Motor neuron (in vitro differentiated cells): ENCODE results near the gene PIK3R6. TPM values are rescaled to one million over a fixed set of nuclear protein-coding genes. Genes with fewer than 3 reads are reported as not detected.

Source experiments
- ATAC-seq, 8 experiments: fragments of 200-7000 bp; cut with Tn5 transposase; replicated peaks in 6 of 8; 2 replicates each; pipeline ENCODE4 v1.8.0; 2021; ENCODE audit warnings: mild to moderate bottlenecking in 8 of 8, moderate library complexity in 8 of 8
- H3K27ac ChIP-seq, 2 donors: fragments of 250-450 bp; sonication (Bioruptor Pico); 2 replicates each; pipeline ENCODE4 v1.9.0; 2021; ENCODE audit warnings: antibody characterized with exemption in 2 of 2, mild to moderate bottlenecking in 2 of 2, moderate library complexity in 1 of 2
- H3K4me1 ChIP-seq, 2 donors: fragments of 250-450 bp; sonication (Bioruptor Pico); replicated peaks in 1 of 2; 2 replicates each; pipeline ENCODE4 v1.6.1; 2021; ENCODE audit warnings: antibody characterized with exemption in 2 of 2, mild to moderate bottlenecking in 2 of 2, moderate library complexity in 1 of 2
- H3K4me3 ChIP-seq, 5 donors: fragments of 250-450 bp; sonication (Bioruptor Pico); 2 replicates each; pipeline ENCODE4 v1.9.0; 2021; ENCODE audit warnings: antibody characterized with exemption in 5 of 5, mild to moderate bottlenecking in 5 of 5, moderate library complexity in 4 of 5
- WGBS, 10 experiments: fragments of 450-650 bp; shearing (Covaris generic); methylation state at CpG; one replicate each; pipeline ENCODE4 v1.0.0; 2022; 5-methylcytosine and 5-hydroxymethylcytosine counted together
- in situ Hi-C, 9 experiments: fragments of 400-800 bp; cut with MboI; loops; one replicate each; pipeline ENCODE4 v1.15.0; 2021; ENCODE audit warnings: low sequenced_read_pairs in 9 of 9, low pct_unique_long_range_greater_than_20kb in 2 of 9; ENCODE audit not compliant: unreplicated experiment in 9 of 9
- total RNA-seq, 8 experiments: library from RNA; unstranded; fragments of 300-600 nt; gene quantifications; 2 replicates each; pipeline versions ENCODE4 v1.2.3 to v1.2.4, GENCODE V29; 2022

The PIK3R6 gene
- total RNA-seq, 8 experiments from 2014 or later = 0.04 to 0.19 (median 0.14) TPM; not detected in 5

GRCh38 chr17:8855477-8856204 lies 11.8 kb downstream of the PIK3R6 start:
- WGBS, 10 experiments = 10 to 91% (median 74%) methylated on average over 4 to 14 of the region's 17 CpGs
- Histone ChIP-seq H3K4me1 (peaks cover 9 to 14% of the 10 kb centered on the region in 2 donors), H3K27ac (no peak overlapping the region), H3K4me3 (no peak overlapping the region)
- no peak for ATAC-seq
- in situ Hi-C loops = no loop called here

DNA sequence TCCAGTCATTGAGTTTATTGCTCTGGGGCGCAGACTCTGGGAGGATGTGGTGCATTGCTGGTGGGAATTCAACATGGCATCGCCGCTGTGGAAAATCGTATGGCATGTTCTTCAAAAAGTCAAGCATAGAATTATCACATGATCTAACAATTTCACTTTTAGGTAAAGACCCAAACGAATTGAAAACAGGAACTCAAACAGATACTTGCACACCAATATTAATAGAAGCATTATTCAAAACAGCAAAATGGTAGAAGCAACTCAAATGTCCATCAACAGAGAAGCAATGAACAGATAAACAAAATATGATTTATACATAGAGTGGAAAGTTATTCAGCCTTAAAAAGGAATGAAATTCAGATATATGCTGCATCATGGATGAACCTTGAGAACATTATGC lies 15.9 kb downstream of the PIK3R6 start:
- ATAC-seq = no peak
- Histone ChIP-seq H3K27ac (no peak overlapping the region), H3K4me3 (no peak overlapping the region), H3K4me1 (no peaks in the 10 kb centered on the region)
- WGBS, 10 experiments = 0 to 95% (median 76%) methylated on average over 1 to 5 of the region's 5 CpGs; no CpG with 5 or more reads in 2 of the 10 experiments
- in situ Hi-C loops = no loop called here

DNA sequence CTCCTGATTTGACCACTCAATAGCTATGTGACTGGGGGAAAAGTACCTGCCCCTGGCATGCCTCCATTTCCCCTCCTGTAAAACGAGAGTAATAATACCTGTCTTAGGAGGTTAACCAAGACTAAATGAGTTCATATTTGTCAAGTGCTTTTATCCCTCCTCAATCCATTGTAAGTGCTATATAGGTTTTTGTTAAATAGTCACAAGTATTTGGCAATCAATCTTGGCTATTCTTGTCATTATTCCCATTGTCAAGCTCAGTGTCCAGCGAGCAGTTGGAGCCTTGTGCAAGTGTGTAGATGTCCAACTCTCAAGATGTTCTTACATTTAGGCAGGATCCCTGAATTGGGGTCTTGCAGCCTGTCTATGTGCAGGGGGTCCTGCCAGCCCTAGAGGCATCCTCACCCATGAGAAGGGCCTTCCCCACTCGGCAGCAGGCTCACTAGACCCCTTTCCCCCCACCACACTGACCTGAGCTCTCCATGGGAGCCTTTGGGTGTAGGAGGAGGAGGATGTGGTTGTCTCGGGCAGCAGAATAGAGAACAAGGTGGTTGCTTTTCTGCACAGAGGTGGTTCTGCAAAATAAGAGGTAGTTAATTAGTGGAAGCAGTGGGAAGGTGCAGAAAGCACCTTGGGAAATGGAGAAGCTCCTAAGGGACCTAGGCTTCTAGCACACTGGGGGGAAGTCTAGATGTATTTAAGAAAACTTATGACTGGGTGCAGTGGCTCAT lies 18.0 kb downstream of the PIK3R6 start:
- Histone ChIP-seq H3K4me1 (no peaks in the 10 kb centered on the region), H3K27ac (no peak overlapping the region), H3K4me3 (no peak overlapping the region)
- no peak for ATAC-seq
- in situ Hi-C loops = no loop called here
- WGBS, 10 experiments = 0 to 100% (median 41%) methylated on average over 1 to 3 of the region's 4 CpGs; no CpG with 5 or more reads in 2 of the 10 experiments

DNA sequence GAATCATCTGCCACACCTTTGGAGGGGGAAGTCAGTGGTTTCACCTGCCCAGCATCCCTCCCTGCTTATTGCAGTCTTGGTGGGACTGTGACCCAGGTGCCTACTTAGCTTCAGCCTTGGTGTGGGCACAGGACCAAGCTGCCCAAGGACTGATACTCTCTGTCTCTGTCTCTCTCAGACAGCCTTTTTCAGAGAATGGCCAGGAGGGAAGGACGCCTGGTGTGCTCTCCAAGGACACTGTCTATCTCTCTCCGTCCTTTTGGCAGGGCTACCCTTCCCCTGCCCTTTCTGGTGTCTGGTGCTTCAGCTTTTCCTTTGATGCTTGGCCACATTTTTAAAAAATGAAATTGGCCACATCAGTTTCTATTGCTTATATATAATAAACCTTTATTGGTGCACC lies 19.6 kb downstream of the PIK3R6 start:
- peaks cover 0 to 11% of the 10 kb centered on the region in 2 donors for H3K4me1 ChIP-seq
- in situ Hi-C loops = no loop called here
- ATAC-seq = no peak
- H3K27ac ChIP-seq = no peak overlapping the region
- no peak overlapping the region for H3K4me3 ChIP-seq
- 40 to 100% (median 81%) methylated on average over 1 to 2 of the region's 2 CpGs; no CpG with 5 or more reads in 7 of the 10 experiments for WGBS, 10 experiments

DNA sequence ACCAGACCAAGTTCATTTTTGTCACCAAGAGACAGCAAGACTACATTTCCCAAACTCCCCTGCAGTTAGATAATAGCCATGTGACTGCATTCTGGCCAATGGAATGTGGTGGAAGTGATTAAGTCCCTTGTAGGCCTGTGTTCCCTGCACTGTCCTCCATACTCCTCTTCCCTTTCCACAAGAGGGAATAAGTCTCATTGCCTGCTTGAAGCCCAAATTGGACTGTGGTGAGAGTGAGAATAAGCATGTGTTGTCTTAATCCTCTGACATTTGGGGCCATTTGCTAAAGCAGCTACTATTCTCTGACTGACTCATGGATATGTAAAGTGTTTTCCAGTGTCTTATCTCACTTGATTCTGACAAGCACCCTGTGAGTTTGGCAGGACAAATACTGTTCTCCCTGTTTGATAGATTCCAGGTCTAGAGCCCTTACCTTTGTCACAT lies 20.7 kb downstream of the PIK3R6 start:
- Histone ChIP-seq H3K27ac (no peak overlapping the region), H3K4me3 (no peak overlapping the region), H3K4me1 (peaks cover 0 to 11% of the 10 kb centered on the region in 2 donors)
- ATAC-seq = peak; percentile 81 to 98 (median 92)
- in situ Hi-C loops = no loop called here

DNA sequence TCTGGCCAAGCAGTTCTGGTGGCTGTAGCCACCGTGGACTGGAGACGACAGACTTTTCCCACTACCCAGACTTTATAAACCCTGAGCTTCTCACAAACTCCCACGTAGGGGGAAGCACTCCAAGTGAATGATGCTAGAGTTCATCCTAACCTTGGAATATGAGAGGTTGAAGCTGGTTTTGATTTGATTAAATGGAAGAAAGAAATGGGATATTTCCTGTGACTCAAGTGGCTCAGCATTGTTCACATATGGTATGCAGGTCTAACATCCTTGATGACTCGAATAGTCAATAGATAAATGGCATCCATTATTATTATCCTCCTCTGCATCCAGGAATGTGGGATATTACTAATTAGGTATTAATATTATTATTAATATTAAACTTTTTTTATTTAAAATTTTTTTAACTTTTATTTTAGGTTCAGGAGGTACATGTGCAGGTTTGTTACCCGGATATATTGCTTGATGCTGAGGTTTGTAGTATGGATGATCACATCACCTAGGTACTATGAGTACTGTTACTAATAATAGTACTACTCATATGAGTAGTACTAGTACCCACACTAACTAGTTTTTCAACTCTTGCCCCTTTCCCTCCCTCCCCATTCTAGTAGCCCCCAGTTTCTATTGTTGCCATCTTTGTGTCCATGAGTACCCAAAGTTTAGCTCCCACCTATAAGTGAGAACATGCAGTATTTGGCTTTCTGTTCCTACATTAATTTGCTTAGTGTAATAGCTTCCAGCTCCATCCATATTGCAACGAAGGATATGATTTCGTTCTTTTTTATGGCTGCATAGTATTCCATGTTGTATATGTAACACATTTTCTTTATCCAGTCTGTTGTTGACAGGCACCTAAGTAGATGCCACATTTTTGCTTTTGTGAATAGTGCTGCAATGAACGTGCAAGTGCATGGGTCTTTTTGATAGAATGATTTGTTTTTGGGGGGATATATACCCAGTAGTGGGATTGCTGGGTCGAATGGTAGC lies 22.9 kb downstream of the PIK3R6 start:
- ATAC-seq = no peak
- H3K4me3 ChIP-seq = no peak overlapping the region
- in situ Hi-C loops = no loop called here
- H3K27ac ChIP-seq = no peak overlapping the region
- H3K4me1 ChIP-seq = peaks cover 0 to 11% of the 10 kb centered on the region in 2 donors
- WGBS, 10 experiments = 11 to 97% (median 76%) methylated on average over 1 to 7 of the region's 9 CpGs

GRCh38 chr17:8843344-8843743 lies 24.1 kb downstream of the PIK3R6 start:
- Histone ChIP-seq H3K4me3 (no peak overlapping the region), H3K27ac (no peak overlapping the region), H3K4me1 (peaks cover 0 to 11% of the 10 kb centered on the region in 2 donors)
- ATAC-seq = peak in 3 of 8 experiments; percentile 34 to 61 (median 44)
- WGBS, 10 experiments = 0 to 56% (median 20%) methylated on average over 1 to 2 of the region's 2 CpGs; no CpG with 5 or more reads in 3 of the 10 experiments
- in situ Hi-C loops = no loop called here

DNA sequence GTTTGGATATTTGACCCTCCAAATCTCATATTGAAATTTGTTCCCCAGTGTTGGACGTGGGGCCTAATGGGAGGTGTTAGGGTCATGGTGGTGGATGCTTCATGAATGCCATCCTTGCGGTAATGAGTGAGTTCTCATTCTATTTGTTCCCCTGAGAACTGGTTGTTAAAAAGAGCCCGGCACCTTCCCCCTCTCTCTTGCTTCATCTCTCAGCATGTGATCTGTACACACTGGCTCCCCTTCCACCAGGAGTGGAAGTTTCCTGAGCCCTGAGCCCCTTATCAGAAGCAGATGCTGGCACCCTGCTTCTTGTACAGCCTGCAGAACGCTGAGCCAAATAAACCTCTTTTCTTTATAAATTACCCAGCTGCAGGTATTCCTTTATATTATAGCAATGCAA lies 25.6 kb downstream of the PIK3R6 start:
- 35 to 100% (median 77%) methylated on average over 1 to 4 of the region's 4 CpGs; no CpG with 5 or more reads in 4 of the 10 experiments for WGBS, 10 experiments
- ATAC-seq = no peak
- in situ Hi-C loops = no loop called here
- Histone ChIP-seq H3K4me3 (no peak overlapping the region), H3K27ac (no peak overlapping the region), H3K4me1 (peaks cover 0 to 11% of the 10 kb centered on the region in 2 donors)

DNA sequence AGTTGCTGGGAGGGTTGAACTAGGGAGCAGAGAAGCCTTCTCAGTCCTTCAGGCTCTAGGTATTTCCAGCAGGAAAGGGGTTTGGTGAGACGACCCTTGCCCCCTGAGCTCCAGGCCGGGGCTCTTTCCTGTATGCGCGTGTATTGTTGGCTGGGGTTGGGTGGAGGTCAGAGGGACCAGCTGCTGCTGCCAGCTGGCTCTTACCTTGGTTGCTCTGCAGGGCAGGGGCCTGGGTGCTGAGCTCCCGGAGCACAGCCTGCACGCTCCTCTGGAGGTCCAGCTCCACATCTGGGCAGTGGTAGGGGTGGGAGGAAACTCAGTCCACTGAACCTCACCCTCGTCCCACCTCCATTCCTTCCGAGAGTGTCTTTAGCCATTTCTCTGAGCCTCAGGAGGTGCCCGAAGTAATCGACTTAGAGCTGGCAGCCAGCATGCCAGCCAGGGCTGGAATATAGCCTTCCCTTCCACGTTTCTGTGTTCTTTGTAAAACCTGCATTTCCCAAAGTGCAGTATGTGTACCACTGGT lies 28.0 kb downstream of the PIK3R6 start:
- H3K4me3 ChIP-seq = no peak overlapping the region
- WGBS, 10 experiments = 0 to 68% (median 33%) methylated on average over 1 to 7 of the region's 11 CpGs; no CpG with 5 or more reads in 4 of the 10 experiments
- peaks cover 0 to 11% of the 10 kb centered on the region in 2 donors for H3K4me1 ChIP-seq
- no peak overlapping the region for H3K27ac ChIP-seq
- no peak for ATAC-seq
- in situ Hi-C loops = no loop called here

DNA sequence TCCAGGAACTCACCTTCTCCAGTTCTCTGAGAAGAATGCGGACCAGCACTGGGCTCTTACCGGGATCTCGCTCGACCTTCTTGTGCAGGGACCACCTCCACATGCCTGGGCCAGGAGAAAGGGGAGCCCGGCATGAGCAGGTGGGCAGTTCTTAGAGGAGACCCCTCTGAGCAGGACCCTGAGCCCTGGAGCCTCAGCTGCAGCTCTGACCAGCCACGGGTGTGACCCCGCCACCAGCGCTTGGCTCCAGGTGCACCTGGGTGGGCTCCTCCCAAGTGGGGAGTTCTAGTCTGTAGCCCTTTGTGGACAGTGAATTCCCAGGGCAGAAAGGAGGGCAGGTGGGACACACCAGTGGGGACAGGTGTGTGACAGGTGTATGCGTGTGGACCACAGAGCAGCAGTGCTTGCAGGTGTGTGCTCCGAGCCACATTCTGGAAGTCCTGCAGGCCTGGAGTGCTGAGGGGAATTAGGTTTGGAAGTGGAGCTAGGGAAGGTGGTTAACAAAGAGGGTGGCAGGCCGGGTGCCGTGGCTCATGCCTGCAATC lies 28.9 kb downstream of the PIK3R6 start:
- no peak for ATAC-seq
- H3K4me3 ChIP-seq = no peak overlapping the region
- in situ Hi-C loops = no loop called here
- WGBS, 10 experiments = 88 to 100% (median 95%) methylated on average over 1 to 4 of the region's 12 CpGs; no CpG with 5 or more reads in 5 of the 10 experiments
- peaks cover 0 to 6% of the 10 kb centered on the region in 2 donors for H3K4me1 ChIP-seq
- no peak overlapping the region for H3K27ac ChIP-seq

- in situ Hi-C loops = no loop called here
- no peak for ATAC-seq
Measured at GRCh38 chr17:8837563-8838075, 29.9 kb downstream of the PIK3R6 start.

More at GRCh38 chr17:8837563-8838075, 29.9 kb downstream of the PIK3R6 start:
- Histone ChIP-seq H3K27ac (no peak overlapping the region), H3K4me1 (no peaks in the 10 kb centered on the region), H3K4me3 (no peak overlapping the region)
- 58 to 89% (median 74%) methylated on average over 1 to 5 of the region's 8 CpGs; no CpG with 5 or more reads in 4 of the 10 experiments for WGBS, 10 experiments
